Activated CD4-positive, alpha-beta T cell treated with anti-CD3 and anti-CD28 coated beads, Interleukin-2, amount 50 U/mL, for 24 hours (primary cell): ENCODE data around the gene F2RL2.
"Not testable (repeated sequence)": the region's sequence is repeated elsewhere in the genome, so short reads cannot be mapped to it uniquely, and the experiment has no call there.

Experiments used
- DNase-seq, 2 donors: peaks; one replicate each; pipeline ENCODE4 v3.0.0-alpha.2; 2020; ENCODE audit warnings: low read depth in 1 of 2, low spot score in 1 of 2

The F2RL2 gene

DNA sequence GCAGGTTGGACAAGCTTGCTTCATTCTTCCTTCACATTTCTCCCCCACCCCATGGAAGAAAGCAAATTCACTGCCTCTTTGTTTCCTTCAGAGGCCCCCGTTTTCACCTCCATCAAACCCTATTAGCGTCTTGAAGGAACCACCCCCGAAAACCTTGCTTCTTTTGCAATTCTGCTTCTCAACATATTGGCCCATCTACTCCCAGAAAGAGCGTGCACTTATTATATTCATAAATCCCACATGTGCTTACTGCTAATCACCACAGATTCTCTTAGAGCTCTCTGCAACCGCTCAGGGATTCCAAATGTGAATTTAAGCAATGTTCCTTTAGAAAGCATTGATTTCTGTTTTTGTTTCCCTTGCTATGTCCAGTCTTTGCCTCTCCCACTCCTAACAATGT is 1.1 kb downstream of the F2RL2 start:
- DNase-seq = no peak

DNA sequence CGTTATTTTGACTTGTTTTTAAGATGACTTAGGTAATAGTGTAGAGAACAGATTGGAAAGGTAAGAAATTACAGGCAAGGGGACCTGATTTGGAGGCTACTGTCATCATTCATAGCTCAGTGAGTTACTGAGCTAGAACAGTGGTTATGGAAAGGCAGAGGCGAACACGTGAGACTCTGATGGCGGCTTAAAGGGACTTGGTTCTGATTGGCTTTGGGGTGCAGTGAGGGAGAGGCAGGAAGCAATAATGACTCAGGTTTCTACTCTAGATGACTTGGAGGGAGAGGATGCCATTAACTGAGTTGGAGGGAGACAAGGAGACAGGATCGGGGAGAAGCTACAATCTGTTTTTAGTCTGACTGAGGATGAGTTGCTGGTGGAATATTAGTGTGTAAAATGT is 3.0 kb downstream of the F2RL2 start:
- DNase-seq = no peak

DNA sequence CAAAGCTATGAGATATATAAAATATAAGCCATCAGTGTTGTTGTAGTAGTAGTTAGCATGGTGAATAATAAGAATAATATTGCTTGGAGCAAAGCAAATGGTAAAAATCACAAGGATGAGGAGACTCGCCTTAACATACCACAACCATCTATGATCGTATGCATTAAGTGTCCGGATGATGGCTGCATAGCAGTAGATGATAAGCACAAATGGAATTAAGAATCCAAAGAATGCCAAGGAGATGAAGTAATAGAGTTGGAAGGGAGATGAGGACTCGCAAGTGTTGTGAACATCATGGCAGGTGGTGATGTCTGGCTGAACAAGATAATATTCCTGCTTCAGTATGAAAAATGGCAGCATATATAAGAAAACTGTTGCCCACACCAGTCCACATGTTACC is 5.5 kb downstream of the F2RL2 start:
- DNase-seq = no peak

DNA sequence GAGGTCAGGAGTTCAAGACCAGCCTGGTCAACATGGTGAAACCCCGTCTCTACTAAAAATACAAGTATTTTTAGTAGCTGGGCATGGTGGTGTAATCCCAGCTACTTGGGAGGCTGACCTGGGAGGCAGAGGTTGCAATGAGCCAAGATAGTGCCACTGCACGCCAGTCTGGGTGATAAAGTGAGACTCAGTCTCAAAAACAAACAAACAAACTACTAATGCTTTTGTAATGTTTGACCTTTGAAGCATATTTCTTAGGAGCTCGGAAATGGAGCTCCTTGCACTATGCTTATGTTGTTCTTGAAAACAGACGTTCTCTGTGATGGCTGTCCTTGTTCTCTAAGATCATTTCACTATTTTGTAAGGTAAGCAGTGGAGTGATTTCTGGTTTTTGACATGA is 6.0 kb downstream of the F2RL2 start:
- no peak for DNase-seq

- no peak for DNase-seq
Measured at GRCh38 chr5:76616206-76616605, 7.0 kb downstream of the F2RL2 start.

DNA sequence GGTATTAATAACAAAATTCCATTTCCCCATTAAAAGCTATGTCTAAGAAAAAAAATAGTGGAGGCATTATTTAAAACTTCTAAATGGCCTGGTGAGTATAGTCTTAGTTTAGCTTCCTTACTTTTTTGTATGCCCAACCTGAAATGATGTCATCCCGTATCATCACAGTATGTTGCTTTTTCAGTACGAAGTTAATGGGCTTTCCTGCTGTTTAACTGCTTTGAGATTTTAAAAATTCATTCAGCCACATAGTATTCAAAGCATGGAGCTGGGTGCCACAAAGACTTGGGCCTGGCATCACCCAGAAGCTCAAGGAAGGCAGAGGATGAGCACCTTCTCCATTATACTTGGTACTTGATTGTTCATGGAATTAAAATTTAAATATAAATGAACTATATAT is 7.4 kb downstream of the F2RL2 start:
- DNase-seq = no peak

GRCh38 chr5:76612942-76613341 is 10.3 kb downstream of the F2RL2 start:
- DNase-seq = no peak

DNA sequence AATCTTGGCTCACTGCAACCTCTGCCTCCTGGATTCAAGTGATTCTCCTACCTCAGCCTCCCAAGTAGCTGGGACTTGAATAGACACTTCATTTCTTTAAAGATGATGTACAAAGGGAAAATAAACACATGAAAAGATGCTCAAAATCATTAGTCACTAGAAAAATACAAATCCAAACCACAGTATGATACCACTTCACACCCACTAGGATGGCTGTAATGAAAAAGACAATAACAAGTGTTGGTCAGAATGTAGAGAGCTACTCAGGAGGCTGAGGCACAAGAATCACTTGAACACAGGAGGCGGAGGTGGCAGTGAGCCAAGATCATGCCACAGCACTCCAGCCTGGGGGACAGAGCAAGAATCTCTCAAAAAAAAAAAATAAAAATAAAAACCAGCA is 13.0 kb downstream of the F2RL2 start:
- DNase-seq = no peak

DNA sequence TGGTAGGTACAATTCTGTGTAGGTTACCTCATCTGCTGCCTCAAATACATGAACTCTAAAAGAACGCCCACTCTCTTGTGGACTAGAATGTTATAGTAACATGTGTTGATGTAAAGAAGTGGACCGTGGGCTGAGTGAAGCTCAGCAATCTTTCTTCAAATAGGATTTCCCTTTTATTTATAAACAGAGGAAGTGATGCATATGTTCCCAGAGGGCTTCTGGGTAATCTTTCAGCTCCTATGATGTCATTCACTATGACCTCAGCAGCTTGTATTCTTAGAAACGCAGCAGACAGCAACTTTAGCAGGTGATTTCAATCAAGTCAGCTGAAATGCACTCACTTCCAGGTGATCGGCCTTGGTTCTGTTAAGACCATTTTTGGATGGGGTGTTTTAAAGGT is 14.4 kb downstream of the F2RL2 start:
- no peak for DNase-seq

DNA sequence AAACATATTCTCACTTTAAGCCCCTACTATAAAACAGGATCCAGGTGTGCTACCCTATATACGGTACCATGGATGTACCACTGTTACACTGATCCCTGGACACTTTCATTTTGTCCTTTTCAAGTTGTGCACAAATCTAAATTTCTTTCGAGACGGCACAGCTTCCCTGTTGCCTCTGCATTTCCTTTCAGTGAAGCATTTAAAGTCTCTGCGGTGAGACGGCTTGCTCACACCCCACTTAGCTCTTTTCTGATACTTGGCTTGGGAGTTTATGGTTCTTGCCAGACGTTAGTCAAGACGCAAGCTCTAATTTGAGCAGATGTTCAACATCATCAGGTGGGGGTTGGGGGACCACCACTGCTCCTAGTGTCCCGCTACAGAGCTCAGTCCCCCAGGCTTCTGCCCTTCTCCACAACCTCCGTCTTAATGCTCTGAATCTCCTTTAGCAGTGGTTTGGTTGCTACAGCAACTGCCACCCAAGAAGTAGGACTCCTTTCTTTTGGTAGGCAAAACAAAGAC is 15.8 kb downstream of the F2RL2 start:
- DNase-seq = no peak

GRCh38 chr5:76606701-76607100 is 16.5 kb downstream of the F2RL2 start:
- DNase-seq = no peak

DNA sequence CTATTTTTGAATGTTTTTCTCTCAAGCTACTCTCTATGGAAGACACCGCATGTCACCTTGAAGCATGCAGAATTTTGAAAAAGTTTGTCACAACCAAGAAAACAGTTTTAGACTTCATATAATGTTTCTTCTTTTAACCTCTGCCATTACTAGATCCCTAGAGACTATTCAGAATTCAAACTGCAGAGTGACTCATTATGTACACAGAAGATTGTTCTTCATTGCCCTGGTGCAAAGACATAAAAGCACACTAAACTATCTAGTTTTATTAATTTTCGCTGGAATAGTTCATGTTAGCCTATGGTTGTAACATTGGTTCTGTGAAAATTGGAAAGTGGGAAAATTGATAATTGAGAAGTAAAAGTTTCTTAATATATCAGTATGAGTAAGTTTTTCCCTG is 18.4 kb downstream of the F2RL2 start:
- no peak for DNase-seq

DNA sequence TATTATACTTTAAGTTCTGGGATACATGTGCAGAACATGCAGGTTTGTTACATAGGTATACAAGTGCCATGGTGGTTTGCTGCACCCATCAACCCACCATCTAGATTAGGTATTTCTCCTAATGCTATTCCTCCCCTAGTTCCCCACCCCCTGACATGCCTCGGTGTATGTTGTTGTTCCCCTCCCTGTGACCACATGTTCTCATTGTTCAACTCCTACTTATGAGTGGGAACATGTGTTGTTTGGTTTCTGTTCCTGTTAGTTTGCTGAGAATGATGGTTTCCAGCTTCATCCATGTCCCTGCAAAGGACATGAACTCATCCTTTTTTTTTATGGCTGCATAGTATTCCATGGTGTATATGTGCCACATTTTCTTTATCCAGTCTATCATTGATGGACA is 19.2 kb downstream of the F2RL2 start:
- not testable (repeated sequence) for DNase-seq

- no peak for DNase-seq
Measured at GRCh38 chr5:76602094-76602726, 21.0 kb downstream of the F2RL2 start.

DNA sequence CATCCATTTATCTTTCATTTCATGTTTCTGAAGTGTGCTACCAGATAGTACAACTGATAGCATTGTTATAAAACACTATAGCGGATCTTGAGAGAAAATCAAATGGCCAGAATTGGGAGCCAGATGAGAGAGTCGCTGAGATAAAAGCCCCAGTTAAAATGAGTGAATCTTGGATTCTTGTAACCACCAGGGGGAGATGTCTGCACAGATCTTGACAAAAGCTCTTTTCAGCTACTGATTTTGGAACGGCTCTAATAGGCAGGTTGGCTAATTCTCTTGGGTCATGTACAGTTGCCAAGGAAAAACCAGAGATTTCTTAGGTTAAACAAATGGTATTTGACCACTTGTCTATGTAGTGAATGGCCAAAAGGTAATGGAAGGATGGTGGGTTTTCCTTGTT is 21.7 kb downstream of the F2RL2 start:
- DNase-seq = peak in 1 of 2 donors; percentile 21

DNA sequence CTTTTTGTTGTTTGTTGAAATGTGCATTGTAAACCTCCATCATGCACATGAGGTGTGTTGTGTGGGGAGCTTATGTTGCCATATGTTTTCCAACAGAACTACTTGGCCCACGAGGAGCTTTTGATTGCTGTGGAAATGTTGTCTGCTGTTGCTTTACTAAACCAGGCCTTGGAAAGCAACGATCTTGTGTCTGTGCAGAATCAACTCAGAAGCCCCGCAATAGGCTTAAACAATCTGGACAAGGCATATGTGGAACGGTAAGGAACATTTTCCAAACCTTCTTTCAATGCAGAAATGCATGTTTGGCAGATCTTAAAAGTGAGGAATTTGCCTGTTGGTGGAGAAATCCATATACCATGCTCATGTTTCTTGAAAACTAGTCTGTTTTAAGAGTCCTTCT is 22.5 kb downstream of the F2RL2 start:
- no peak for DNase-seq

GRCh38 chr5:76598531-76598930 is 24.7 kb downstream of the F2RL2 start:
- no peak for DNase-seq

GRCh38 chr5:76595755-76596481 is 27.3 kb downstream of the F2RL2 start:
- no peak for DNase-seq

GRCh38 chr5:76594107-76594506 is 29.1 kb downstream of the F2RL2 start:
- no peak for DNase-seq

- DNase-seq = no peak
Measured at GRCh38 chr5:76592692-76593091, 30.5 kb downstream of the F2RL2 start.

- DNase-seq = no peak
Measured at GRCh38 chr5:76591366-76591765, 31.8 kb downstream of the F2RL2 start.

DNA sequence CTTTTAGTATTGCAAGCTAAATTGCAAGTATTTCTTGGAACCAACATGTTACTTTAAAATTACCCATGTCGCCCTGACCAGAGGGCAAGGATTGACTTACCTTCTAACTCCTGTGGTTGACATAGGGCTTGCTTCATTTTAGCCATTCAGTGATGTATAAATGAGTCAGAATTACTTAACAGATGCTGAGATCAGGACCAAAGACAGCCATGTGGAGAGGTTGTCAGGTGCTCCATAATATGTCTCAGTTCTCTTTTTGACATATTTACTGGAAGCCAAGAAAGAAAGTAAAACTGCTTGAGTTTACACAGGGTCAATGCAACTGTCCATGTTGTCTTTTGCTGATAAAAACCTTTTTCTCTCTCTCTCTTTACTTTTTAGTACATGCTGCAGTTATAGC is 33.2 kb downstream of the F2RL2 start:
- no peak for DNase-seq

DNA sequence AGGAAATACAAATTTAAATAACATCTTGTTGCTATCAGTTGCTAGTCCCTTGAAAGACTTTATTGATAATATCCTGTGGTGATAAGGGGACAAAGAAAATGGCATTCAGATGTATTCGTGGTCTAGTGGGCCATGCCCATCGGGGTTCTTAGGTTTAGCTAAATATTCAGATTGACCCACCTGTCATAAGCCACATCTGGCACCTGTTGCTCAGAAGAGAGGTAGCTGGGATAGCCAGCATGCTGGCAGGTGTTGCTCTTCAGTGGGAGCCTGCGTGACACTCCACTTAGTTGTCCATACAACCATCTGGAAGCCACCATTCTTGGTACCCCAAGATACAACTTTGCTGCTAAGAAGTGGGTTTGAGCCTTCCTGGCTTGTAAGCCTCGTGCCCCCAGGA is 36.7 kb downstream of the F2RL2 start:
- DNase-seq = no peak
